K562 (cell line): ENCODE results near the gene IFNAR2. TPM values are rescaled to one million over a fixed set of nuclear protein-coding genes. Genes with fewer than 3 reads are reported as not detected.

Experiments used
- ETS2 ChIP-seq: IDR thresholded peaks from 2 replicates; pipeline ENCODE4 v1.6.1; 2016; ENCODE audit warnings: borderline replicate concordance, missing genetic modification characterization, mild to moderate bottlenecking, moderate library complexity, missing compliant biosample characterization; ENCODE audit not compliant: poor library complexity, severe bottlenecking
- GABPB1 ChIP-seq: sonication (generic); formaldehyde crosslinking; IDR thresholded peaks from 2 replicates; pipeline ENCODE4 v1.8.0; 2022; ENCODE audit warnings: mild to moderate bottlenecking, missing genetic modification reagents
- HDAC6 ChIP-seq: IDR thresholded peaks from 2 replicates; pipeline ENCODE4 v1.6.1; 2012; ENCODE audit warnings: low read depth, mild to moderate bottlenecking, control low read depth, inconsistent platforms, low read length, moderate library complexity
- HMBOX1 ChIP-seq: sonication (generic); IDR thresholded peaks from 2 replicates; pipeline ENCODE4 v1.6.1; 2016
- NONO ChIP-seq, 2 experiments: fragments of 200-400 bp in 1 of 2; fragments of 450-650 bp in 1 of 2; formaldehyde crosslinking in 1 of 2; IDR thresholded peaks; 2 replicates each; pipeline ENCODE4 v1.6.1; 2017; ENCODE audit warnings: low read depth in 2 of 2, mild to moderate bottlenecking in 2 of 2, moderate library complexity in 2 of 2, low read length in 1 of 2
- NR3C1 ChIP-seq: sonication (generic); formaldehyde crosslinking; IDR thresholded peaks from 2 replicates; pipeline ENCODE4 v1.8.1; 2022; ENCODE audit warnings: missing genetic modification reagents
- RBFOX2 ChIP-seq: fragments of 200-400 bp; formaldehyde crosslinking; IDR thresholded peaks from 2 replicates; pipeline ENCODE4 v1.6.1; 2017; ENCODE audit warnings: low read depth, mild to moderate bottlenecking, low read length, moderate library complexity
- SIN3A ChIP-seq, 2 experiments: fragments of 150-350 bp in 1 of 2; IDR thresholded peaks; 2 replicates each; pipeline ENCODE4 v1.6.1; 2011 to 2016; ENCODE audit warnings: borderline replicate concordance in 2 of 2, low read depth in 2 of 2, low read length in 2 of 2, mild to moderate bottlenecking in 2 of 2, moderate library complexity in 2 of 2; ENCODE audit not compliant: control insufficient read depth in 1 of 2
- SMC3 ChIP-seq: conservative IDR thresholded peaks from 2 replicates; pipeline ENCODE4 v1.6.1; 2011; ENCODE audit warnings: low read depth, low read length, improper control_type of control experiment; ENCODE audit not compliant: insufficient read depth
- TGIF2 ChIP-seq: sonication (generic); formaldehyde crosslinking; IDR thresholded peaks from 2 replicates; pipeline ENCODE4 v1.8.1; 2022; ENCODE audit warnings: mild to moderate bottlenecking, missing genetic modification reagents, moderate library complexity
- ZBTB17 ChIP-seq: fragments of 450-650 bp; formaldehyde crosslinking; IDR thresholded peaks from 2 replicates; pipeline ENCODE4 v1.4.0; 2020; ENCODE audit warnings: mild to moderate bottlenecking
- ZNF146 ChIP-seq: IDR thresholded peaks from one replicate; pipeline ENCODE4 v1.6.1; 2018; ENCODE audit warnings: missing compliant biosample characterization; ENCODE audit not compliant: unreplicated experiment
- ZNF23 ChIP-seq: fragments of 250-450 bp; sonication (Bioruptor Pico); IDR thresholded peaks from 2 replicates; pipeline ENCODE4 v1.4.0; 2020; ENCODE audit warnings: mild to moderate bottlenecking
- ZNF3 ChIP-seq: fragments of 250-450 bp; sonication (Bioruptor Pico); IDR thresholded peaks from 2 replicates; pipeline ENCODE4 v1.5.0; 2021; ENCODE audit warnings: mild to moderate bottlenecking, moderate library complexity
- ZNF347 ChIP-seq: fragments of 450-650 bp; formaldehyde crosslinking; IDR thresholded peaks from 2 replicates; pipeline ENCODE4 v1.4.0; 2020; ENCODE audit warnings: low read depth, mild to moderate bottlenecking, moderate library complexity
- ZNF395 ChIP-seq: fragments of 200-800 bp; sonication (Bioruptor generic); IDR thresholded peaks from 2 replicates; pipeline ENCODE4 v1.6.1; 2017; ENCODE audit warnings: missing genetic modification characterization, missing compliant biosample characterization
- ZNF408 ChIP-seq: fragments of 250-450 bp; sonication (Bioruptor Pico); IDR thresholded peaks from 2 replicates; pipeline ENCODE4 v1.4.0; 2020; ENCODE audit warnings: low read depth, mild to moderate bottlenecking, moderate library complexity
- ZZZ3 ChIP-seq: fragments of 450-650 bp; IDR thresholded peaks from 2 replicates; pipeline ENCODE4 v1.6.1; 2016; ENCODE audit warnings: antibody characterized with exemption, mild to moderate bottlenecking, moderate library complexity
- polyA plus RNA-seq, 8 experiments: library from polyadenylated mRNA; depleted of rRNA in 4 of 8; stranded (reverse) in 5 of 8; unstranded in 3 of 8; fragments of >200 nt; fragmentation: Nextera tagmentation in 2 of 8; fragmentation: Illumina TruSeq in 1 of 8; extraction: Ambion mirVana in 2 of 8; extraction: Trizol in 1 of 8; gene quantifications; 2 replicates each; pipeline versions ENCODE4 v1.2.1 to v1.2.3, GENCODE V29; 2011 to 2014; ENCODE audit warnings: inconsistent platforms in 1 of 8, missing spikeins in 1 of 8
- total RNA-seq, 7 experiments: library from RNA; depleted of rRNA in 6 of 7; stranded (reverse); fragments of >200 nt in 6 of 7; fragmentation: Illumina TruSeq in 2 of 7; extraction: Trizol in 2 of 7; gene quantifications; 2 replicates each; pipeline versions ENCODE4 v1.2.1 to v1.2.3, GENCODE V29; 2011 to 2021; ENCODE audit warnings: low replicate concordance in 1 of 7
- TF ChIP-seq, protein P1 (sequence below): fragments of 450-650 bp; IDR thresholded peaks from one replicate; pipeline ENCODE4 v1.6.1; 2018; ENCODE audit warnings: mild to moderate bottlenecking, moderate library complexity; ENCODE audit not compliant: partially characterized antibody
- TF ChIP-seq, protein P2 (sequence below), 2 experiments: fragments of 250-450 bp in 1 of 2; fragments of 450-650 bp in 1 of 2; sonication (Bioruptor Pico) in 1 of 2; IDR thresholded peaks; 2 replicates each; pipeline versions ENCODE4 v1.6.1 to v1.8.0; 2016 to 2021; ENCODE audit warnings: mild to moderate bottlenecking in 2 of 2, moderate library complexity in 2 of 2, missing compliant biosample characterization in 1 of 2, missing genetic modification characterization in 1 of 2

The IFNAR2 gene
- total and polyA plus RNA-seq, 9 of the 15 experiments (the other 6 are each of a cell fraction or from before 2014, with no cell fraction given), result 1.7 to 48.3 (median 8.4) TPM

GRCh38 chr21:33229784-33230544, at the start of gene IFNAR2 (continued):
- TF ChIP-seq ETS2 (tag) (no peak), HDAC6 (no peak), GABPB1 (CRISPR knock-in tag) (peak; percentile 56; the same call in 1 of the 2 replicates), ZZZ3 (no peak), ZNF408 (CRISPR knock-in tag) (no peak), NR3C1 (CRISPR knock-in tag) (0 out of 2 replicates have a peak, but pooled peaks have one; percentile 20), ZNF347 (CRISPR knock-in tag) (no peak), RBFOX2 (peak; percentile 79), ZNF146 (CRISPR knock-in tag) (no peak), SMC3 (no peak), ZNF395 (CRISPR knock-in tag) (0 out of 2 replicates have a peak, but pooled peaks have one; percentile 38), ZNF23 (CRISPR knock-in tag) (no peak), TGIF2 (CRISPR knock-in tag) (peak; percentile 85), HMBOX1 (no peak), ZBTB17 (0 out of 2 replicates have a peak, but pooled peaks have one; percentile 26), ZNF3 (no peak), SIN3A (IDR thresholded peaks at IDR 0.05; ENCODE audit: borderline replicate concordance in 2 of 2, control insufficient read depth in 1 of 2, low read depth in 2 of 2, low read length in 2 of 2) (peak in 1 of 2 experiments; percentile 8; a peak in 1 of 4 replicates), NONO (IDR thresholded peaks at IDR 0.05; ENCODE audit: low read depth in 2 of 2, low read length in 1 of 2) (peak in 1 of 2 experiments; percentile 33; a peak in 1 of 4 replicates)
- TF ChIP-seq, protein P1, sequence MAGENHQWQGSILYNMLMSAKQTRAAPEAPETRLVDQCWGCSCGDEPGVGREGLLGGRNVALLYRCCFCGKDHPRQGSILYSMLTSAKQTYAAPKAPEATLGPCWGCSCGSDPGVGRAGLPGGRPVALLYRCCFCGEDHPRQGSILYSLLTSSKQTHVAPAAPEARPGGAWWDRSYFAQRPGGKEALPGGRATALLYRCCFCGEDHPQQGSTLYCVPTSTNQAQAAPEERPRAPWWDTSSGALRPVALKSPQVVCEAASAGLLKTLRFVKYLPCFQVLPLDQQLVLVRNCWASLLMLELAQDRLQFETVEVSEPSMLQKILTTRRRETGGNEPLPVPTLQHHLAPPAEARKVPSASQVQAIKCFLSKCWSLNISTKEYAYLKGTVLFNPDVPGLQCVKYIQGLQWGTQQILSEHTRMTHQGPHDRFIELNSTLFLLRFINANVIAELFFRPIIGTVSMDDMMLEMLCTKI, result no peak
- TF ChIP-seq, protein P2, sequence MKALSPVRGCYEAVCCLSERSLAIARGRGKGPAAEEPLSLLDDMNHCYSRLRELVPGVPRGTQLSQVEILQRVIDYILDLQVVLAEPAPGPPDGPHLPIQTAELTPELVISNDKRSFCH (CRISPR knock-in tag; IDR thresholded peaks at IDR 0.05), result no peak
- TF ChIP-seq, protein P2 (tag; IDR thresholded peaks at IDR 0.05), result peak; percentile 45; the same call in 1 of the 2 replicates
